Breast epithelium (tissue), 3 donors: Measurements from ENCODE around the gene C1orf146.
"Not testable (repeated sequence)": the region's sequence is repeated elsewhere in the genome, so short reads cannot be mapped to it uniquely, and the experiment has no call there.

Experiments
- POLR2A ChIP-seq: fragments of 450-650 bp; IDR thresholded peaks from one replicate; pipeline ENCODE4 v1.6.1; 2016; ENCODE audit warnings: antibody characterized with exemption, mild to moderate bottlenecking, moderate library complexity
- POLR2AphosphoS5 ChIP-seq, 3 donors: sonication (generic); formaldehyde crosslinking; IDR thresholded peaks; one replicate each; pipeline ENCODE4 v1.6.1; 2017; ENCODE audit warnings: antibody characterized with exemption in 3 of 3
- TF ChIP-seq, protein P1 (sequence below), 3 donors: fragments of 450-650 bp; IDR thresholded peaks; one replicate each; pipeline ENCODE4 v1.5.1; 2016 to 2017; ENCODE audit warnings: antibody characterized with exemption in 3 of 3, mild to moderate bottlenecking in 3 of 3, moderate library complexity in 3 of 3

GRCh38 chr1:92254714-92255113 lies 37.0 kb downstream of the C1orf146 start:
- TF ChIP-seq, protein P1, sequence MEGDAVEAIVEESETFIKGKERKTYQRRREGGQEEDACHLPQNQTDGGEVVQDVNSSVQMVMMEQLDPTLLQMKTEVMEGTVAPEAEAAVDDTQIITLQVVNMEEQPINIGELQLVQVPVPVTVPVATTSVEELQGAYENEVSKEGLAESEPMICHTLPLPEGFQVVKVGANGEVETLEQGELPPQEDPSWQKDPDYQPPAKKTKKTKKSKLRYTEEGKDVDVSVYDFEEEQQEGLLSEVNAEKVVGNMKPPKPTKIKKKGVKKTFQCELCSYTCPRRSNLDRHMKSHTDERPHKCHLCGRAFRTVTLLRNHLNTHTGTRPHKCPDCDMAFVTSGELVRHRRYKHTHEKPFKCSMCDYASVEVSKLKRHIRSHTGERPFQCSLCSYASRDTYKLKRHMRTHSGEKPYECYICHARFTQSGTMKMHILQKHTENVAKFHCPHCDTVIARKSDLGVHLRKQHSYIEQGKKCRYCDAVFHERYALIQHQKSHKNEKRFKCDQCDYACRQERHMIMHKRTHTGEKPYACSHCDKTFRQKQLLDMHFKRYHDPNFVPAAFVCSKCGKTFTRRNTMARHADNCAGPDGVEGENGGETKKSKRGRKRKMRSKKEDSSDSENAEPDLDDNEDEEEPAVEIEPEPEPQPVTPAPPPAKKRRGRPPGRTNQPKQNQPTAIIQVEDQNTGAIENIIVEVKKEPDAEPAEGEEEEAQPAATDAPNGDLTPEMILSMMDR (IDR thresholded peaks at IDR 0.05), result not testable (repeated sequence)
- TF ChIP-seq POLR2A; POLR2AphosphoS5 (IDR thresholded peaks at IDR 0.05): not testable (repeated sequence)
